ENCODE measurements around the gene SIN3B. TPM values are rescaled to one million over a fixed set of nuclear protein-coding genes. Genes with fewer than 3 reads are reported as not detected.

Gene SIN3B
- polyA plus RNA-seq, 12 donors, result 29.9 to 62.6 (median 36.1) TPM; not detected in 1

Other genes starting within 250 kb of the SIN3B start
- gene MED26, start 201.2 kb upstream of the SIN3B start, polyA plus RNA-seq (ENCODE audit: insufficient read length in 12 of 12), result 1 to 10 TPM in 11 of 12 donors, not detected in 1; 4.6 to 7.7 (median 6.1) TPM
- 10 to 100 TPM in 11 of 12 donors, not detected in 1; 30.4 to 61.9 (median 53.9) TPM for gene SMIM7, start 169.3 kb upstream of the SIN3B start, polyA plus RNA-seq (ENCODE audit: insufficient read length in 12 of 12)
- 100 to 1,000 TPM in 8 of 12 donors, 10 to 100 TPM in 3, not detected in 1; 35.1 to 203 (median 114) TPM for gene TMEM38A, start 168.3 kb upstream of the SIN3B start, polyA plus RNA-seq (ENCODE audit: insufficient read length in 12 of 12)
- gene NWD1, start 109.6 kb upstream of the SIN3B start, polyA plus RNA-seq (ENCODE audit: insufficient read length in 12 of 12), result under 1 TPM in 10 of 12 donors, not detected in 2; 0.04 to 0.25 (median 0.12) TPM
- gene F2RL3, start 59.6 kb downstream of the SIN3B start, polyA plus RNA-seq (ENCODE audit: insufficient read length in 12 of 12), result 1 to 10 TPM in 1 of 12 donors, under 1 TPM in 9, not detected in 2; 0.19 to 1.0 (median 0.38) TPM
- gene CPAMD8, start 197.4 kb downstream of the SIN3B start, polyA plus RNA-seq (ENCODE audit: insufficient read length in 12 of 12), result 10 to 100 TPM in 2 of 12 donors, 1 to 10 TPM in 9, not detected in 1; 1.6 to 30.7 (median 4.1) TPM
- gene HAUS8, start 246.1 kb downstream of the SIN3B start, polyA plus RNA-seq (ENCODE audit: insufficient read length in 12 of 12), result 10 to 100 TPM in 3 of 12 donors, 1 to 10 TPM in 8, not detected in 1; 6.5 to 13.9 (median 9.2) TPM
- 10 to 100 TPM in 11 of 12 donors, not detected in 1; 22.7 to 73.4 (median 32.1) TPM for gene MYO9B, start 246.4 kb downstream of the SIN3B start, polyA plus RNA-seq (ENCODE audit: insufficient read length in 12 of 12)

Measured in muscle of arm (tissue), 12 donors.